Central memory CD8-positive, alpha-beta T cell (primary cell): ENCODE measurements around the gene EXD3.
"Not testable (repeated sequence)": the region's sequence is repeated elsewhere in the genome, so short reads cannot be mapped to it uniquely, and the experiment has no call there.

Source experiments
- ATAC-seq: fragments of 150-1000 bp; cut with Tn5 transposase; replicated peaks from 2 replicates; pipeline ENCODE4 v1.10.0; 2022; ENCODE audit warnings: mild to moderate bottlenecking, moderate FRiP score, moderate number of reproducible peaks; ENCODE audit not compliant: poor library complexity, severe bottlenecking; ENCODE audit errors: extremely low read depth
- DNase-seq, 2 donors: peaks; one replicate each; pipeline ENCODE4 v3.0.0; 2021; ENCODE audit warnings: low spot score in 2 of 2
- H3K27ac Mint-ChIP-seq: one replicate; pipeline ENCODE4 v1.8.0; 2022; ENCODE audit warnings: low read depth, mild to moderate bottlenecking, moderate library complexity, mixed read lengths
- H3K27me3 Mint-ChIP-seq: one replicate; pipeline ENCODE4 v1.8.0; 2022; ENCODE audit warnings: mixed read lengths
- H3K36me3 Mint-ChIP-seq: one replicate; pipeline ENCODE4 v1.8.0; 2022; ENCODE audit warnings: mild to moderate bottlenecking, moderate library complexity, mixed read lengths; ENCODE audit not compliant: insufficient read depth
- H3K4me1 Mint-ChIP-seq: one replicate; pipeline ENCODE4 v1.8.0; 2022; ENCODE audit warnings: mixed read lengths
- H3K4me3 Mint-ChIP-seq: one replicate; pipeline ENCODE4 v1.8.0; 2022; ENCODE audit warnings: mild to moderate bottlenecking, moderate library complexity, mixed read lengths
- H3K9me3 Mint-ChIP-seq: one replicate; pipeline ENCODE4 v1.8.0; 2022; ENCODE audit warnings: mixed read lengths

The EXD3 gene

DNA sequence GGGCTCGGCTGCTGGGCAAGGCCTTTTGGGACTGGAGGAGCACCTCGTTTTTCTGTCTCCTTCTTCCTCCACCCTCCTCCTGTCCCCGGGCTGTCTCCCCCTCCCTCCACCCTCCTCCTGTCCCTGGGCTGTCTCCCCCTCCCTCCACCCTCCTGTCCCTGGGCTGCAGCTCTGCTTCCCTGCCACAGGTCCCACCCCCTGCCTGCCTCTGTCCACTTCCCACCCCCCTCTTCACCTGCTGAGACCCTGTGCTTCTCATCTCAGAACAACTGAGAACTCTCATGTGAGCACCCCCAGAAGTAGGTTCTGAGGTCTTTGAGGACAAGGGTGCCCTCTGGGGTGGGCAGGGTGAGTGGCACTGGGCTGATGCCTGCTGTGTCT, 151.3 kb downstream of the EXD3 start:
- Mint-ChIP-seq H3K9me3 (no peaks in the 10 kb centered on the region), H3K4me1 (peaks cover 19% of the 10 kb centered on the region), H3K27ac (no peak overlapping the region), H3K36me3 (peaks cover 16% of the 10 kb centered on the region), H3K27me3 (no peaks in the 10 kb centered on the region), H3K4me3 (no peak overlapping the region)
- ATAC-seq (no peak), DNase-seq (no peak)

DNA sequence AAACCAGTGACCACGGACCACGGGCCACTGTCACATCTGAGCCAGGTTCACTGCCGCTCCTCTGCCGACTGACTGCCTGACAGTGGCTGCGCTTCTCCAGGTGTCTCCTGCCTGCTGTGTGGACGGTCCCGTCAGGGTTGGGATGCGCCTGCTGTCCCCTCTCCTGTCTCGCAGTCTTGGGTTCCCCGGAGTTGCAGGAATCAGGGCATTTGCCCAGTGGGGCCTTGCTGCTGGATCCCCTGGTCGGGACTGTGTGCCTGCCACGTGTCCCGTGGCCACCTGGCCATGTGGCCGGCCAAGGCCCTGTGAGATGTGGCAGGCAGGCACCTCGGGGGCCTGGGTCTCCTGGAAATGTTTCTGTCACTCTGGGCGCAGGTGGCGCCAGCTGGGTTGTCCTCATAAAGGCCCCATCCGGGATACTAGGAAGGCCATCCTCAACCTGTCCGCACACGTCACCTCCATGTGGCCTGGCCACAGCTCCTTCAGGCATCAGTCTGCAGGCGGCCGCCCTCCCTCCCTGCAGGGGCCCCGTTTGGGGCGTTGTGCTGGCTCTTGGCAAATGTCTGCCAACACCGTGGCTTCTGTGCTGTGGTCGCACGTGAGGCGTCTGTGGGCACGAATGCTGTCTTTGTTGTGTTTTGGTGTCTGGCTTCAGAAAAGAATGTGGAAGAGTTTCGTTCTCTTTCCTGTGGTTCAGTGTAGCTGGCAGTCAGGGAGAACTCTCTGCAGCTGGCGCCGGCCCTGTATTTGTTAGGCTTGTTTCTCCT, 151.8 kb downstream of the EXD3 start:
- peak; percentile 28 for ATAC-seq
- Mint-ChIP-seq H3K27ac (no peak overlapping the region), H3K4me3 (no peak overlapping the region), H3K4me1 (peaks cover 19% of the 10 kb centered on the region), H3K36me3 (peaks cover 16% of the 10 kb centered on the region), H3K27me3 (no peaks in the 10 kb centered on the region), H3K9me3 (no peaks in the 10 kb centered on the region)
- DNase-seq = no peak

DNA sequence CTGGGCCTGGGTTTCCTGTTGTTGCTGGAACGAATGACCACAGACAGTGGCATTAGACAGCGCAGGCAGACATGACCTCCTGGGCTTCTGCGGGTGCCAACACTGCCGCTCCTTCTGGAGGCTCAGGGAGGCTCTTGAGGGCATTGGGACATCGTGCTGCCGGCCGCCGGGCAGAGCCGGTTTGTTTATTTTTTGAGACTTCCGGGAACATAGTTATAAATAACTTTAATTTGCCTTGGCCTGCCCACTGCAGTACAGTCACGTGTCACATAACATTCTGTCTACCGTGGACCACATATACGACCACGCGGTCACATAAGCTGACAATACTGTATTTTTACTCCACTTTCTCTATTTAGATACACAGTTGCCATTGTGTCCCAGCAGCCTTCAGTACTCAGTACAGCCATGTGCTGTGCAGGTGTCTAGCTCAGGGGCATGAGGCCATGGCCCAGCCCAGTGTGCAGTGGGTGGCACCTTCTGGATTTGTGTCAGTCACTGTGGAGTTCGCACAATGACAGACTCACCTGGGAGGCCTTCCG, 153.7 kb downstream of the EXD3 start:
- peaks cover 18% of the 10 kb centered on the region for H3K36me3 Mint-ChIP-seq
- no peaks in the 10 kb centered on the region for H3K9me3 Mint-ChIP-seq
- no peaks in the 10 kb centered on the region for H3K27me3 Mint-ChIP-seq
- H3K4me3 Mint-ChIP-seq = no peak overlapping the region
- DNase-seq (no peak), ATAC-seq (no peak)
- H3K27ac Mint-ChIP-seq = no peak overlapping the region
- H3K4me1 Mint-ChIP-seq = peaks cover 7% of the 10 kb centered on the region

DNA sequence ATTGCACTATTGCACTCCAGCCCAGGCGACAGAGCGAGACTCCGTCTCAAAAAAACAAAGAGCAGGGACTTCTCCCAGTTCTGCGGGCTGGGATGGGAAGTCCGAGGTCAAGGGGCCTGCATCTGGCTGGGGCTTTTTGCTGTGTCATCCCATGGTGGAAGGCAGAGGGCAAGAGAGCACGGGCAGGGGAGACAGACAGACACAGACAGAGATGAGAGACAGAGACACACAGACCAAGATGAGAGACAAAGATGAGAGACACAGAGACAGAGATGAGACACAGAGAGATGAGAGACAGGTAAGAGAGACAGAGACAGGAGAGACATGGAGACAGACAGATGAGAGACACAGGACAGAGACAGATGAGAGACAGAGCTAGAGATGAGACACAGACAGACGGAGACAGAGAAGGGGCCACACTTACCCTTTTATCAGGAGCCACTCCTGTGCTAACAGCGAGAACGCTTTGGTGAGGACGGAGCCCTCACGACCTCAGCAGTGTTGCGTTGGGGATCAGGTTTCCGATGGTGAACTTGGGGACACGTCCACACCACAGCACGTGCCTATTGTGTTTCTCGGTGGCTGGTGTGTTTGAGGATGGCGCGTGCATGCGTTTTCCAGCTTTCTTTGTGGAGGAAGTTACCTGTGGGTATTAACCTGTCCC, 154.3 kb downstream of the EXD3 start:
- peaks cover 22% of the 10 kb centered on the region for H3K36me3 Mint-ChIP-seq
- no peak overlapping the region for H3K4me3 Mint-ChIP-seq
- H3K27ac Mint-ChIP-seq = no peak overlapping the region
- no peaks in the 10 kb centered on the region for H3K9me3 Mint-ChIP-seq
- DNase-seq = no peak
- H3K27me3 Mint-ChIP-seq = no peaks in the 10 kb centered on the region
- ATAC-seq = no peak
- peaks cover 6% of the 10 kb centered on the region for H3K4me1 Mint-ChIP-seq

DNA sequence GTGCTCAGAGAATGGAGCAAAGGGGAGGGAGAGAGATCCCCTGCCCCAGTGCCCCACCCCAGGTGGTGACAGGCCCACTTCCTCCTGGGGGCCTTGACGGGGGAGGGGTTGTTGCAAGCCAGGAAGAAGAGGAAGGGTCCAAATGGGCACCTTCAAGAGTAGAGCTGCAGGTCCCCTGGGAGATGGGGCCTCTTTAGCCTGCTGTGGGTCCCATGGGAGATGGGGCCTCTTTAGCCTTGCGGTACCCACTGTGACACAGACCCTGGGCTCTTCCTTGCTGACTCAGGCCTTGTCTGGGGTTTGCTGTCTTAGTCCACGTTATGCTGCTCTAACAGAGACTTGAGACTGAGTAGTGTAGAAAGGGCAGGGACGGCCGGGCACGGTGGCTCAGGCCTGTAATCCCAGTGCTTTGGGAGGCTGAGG, 155.0 kb downstream of the EXD3 start:
- Mint-ChIP-seq H3K4me1 (peaks cover 6% of the 10 kb centered on the region), H3K27me3 (no peaks in the 10 kb centered on the region), H3K36me3 (peaks cover 22% of the 10 kb centered on the region), H3K4me3 (no peak overlapping the region), H3K27ac (no peak overlapping the region), H3K9me3 (no peaks in the 10 kb centered on the region)
- ATAC-seq (no peak), DNase-seq (no peak)

DNA sequence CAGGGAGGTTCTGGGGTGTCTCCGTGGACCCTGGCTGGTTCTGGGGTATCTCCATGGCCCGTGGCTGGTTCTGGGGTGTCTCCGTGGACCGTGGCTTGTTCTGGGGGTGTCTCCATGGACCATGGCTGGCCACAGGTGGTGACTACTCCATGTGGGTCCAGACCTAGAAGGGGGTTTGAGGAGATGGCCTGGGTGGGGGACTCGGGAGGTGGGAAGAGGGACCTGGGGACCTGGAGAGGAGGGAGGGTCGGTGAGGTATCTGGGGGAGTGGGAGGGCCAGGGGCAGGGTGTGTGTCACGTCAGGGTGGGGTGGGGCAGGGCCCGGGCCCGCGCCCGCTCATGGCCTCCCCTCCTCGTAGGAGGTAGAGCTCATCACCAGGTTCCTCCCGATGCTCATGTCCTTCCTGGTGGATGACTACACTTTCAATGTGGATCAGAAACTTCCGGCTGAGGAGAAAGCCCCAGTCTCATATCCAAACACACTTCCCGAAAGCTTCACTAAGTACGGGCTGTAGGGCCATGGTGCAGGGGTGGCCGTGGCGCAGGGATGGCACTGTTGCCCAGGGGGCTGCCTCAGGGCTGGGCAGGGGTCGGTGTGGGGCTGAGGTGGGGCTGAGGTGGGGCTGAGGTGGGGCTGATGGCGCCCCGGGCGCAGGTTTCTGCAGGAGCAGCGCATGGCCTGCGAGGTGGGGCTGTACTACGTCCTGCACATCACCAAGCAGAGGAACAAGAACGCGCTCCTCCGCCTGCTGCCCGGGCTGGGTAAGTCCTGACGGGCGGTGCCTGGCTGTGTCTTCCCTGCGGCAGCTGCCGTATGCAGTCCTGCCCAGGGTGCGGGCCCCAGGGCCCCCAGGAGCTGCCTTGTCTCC, 156.1 kb downstream of the EXD3 start:
- H3K4me3 Mint-ChIP-seq = no peak overlapping the region
- DNase-seq = no peak
- H3K27ac Mint-ChIP-seq = peak overlapping the region; percentile 41
- H3K9me3 Mint-ChIP-seq = no peaks in the 10 kb centered on the region
- H3K4me1 Mint-ChIP-seq = peaks cover 8% of the 10 kb centered on the region
- no peaks in the 10 kb centered on the region for H3K27me3 Mint-ChIP-seq
- H3K36me3 Mint-ChIP-seq = peaks cover 22% of the 10 kb centered on the region
- no peak for ATAC-seq

DNA sequence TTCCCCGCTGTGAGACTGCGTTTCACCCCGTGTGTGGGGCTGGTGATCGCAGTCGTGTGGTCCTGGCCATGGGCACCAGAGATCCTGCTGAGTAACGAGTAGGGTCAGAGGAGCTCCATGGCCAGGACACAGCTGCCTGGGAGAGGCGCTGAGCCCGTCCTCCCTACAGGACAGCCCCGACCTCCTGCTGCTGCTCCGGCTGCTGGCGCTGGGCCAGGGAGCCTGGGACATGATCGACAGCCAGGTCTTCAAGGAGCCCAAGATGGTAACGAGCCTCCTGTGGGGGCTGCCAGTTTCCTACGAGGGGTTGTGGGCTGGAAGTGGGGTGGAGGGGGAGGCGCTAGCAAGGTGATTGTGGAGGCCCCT, 156.8 kb downstream of the EXD3 start:
- peaks cover 18% of the 10 kb centered on the region for H3K36me3 Mint-ChIP-seq
- H3K27me3 Mint-ChIP-seq = no peaks in the 10 kb centered on the region
- no peaks in the 10 kb centered on the region for H3K9me3 Mint-ChIP-seq
- no peak overlapping the region for H3K4me3 Mint-ChIP-seq
- DNase-seq (no peak), ATAC-seq (no peak)
- H3K27ac Mint-ChIP-seq = no peak overlapping the region
- H3K4me1 Mint-ChIP-seq = peaks cover 7% of the 10 kb centered on the region

DNA sequence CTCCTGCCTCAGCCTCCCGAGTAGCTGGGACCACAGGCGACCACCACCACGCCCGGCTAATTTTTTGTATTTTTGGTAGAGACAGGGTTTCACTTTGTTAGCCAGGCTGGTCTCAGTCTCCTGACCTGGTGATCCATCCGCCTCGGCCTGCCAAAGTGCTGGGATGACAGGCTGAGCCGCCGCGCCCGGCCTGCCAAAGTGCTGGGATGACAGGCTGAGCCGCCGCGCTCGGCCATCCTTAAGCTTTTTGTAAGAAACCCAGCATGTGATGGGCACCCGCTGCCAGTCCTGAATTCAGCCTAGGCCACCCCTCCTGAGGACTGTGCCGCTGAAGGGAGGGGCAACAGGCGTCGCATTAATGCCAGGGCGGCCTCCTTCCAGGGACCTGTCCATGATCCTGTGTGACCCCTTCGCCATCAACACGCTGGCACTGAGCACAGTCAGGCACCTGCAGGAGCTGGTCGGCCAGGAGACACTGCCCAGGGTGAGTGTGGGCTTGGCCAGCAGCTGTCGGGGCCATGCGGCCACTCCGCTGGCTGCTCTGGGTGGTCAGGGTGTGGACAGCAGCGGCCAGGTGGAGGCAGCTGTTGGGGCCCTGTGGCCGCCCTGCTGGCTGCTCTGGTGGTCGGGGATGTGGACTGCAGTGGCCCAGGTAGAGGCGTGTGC, 157.3 kb downstream of the EXD3 start:
- DNase-seq (no peak), ATAC-seq (no peak)
- Mint-ChIP-seq H3K4me1 (peaks cover 6% of the 10 kb centered on the region), H3K27ac (no peak overlapping the region), H3K36me3 (peaks cover 19% of the 10 kb centered on the region), H3K27me3 (no peaks in the 10 kb centered on the region), H3K4me3 (no peak overlapping the region), H3K9me3 (no peaks in the 10 kb centered on the region)

DNA sequence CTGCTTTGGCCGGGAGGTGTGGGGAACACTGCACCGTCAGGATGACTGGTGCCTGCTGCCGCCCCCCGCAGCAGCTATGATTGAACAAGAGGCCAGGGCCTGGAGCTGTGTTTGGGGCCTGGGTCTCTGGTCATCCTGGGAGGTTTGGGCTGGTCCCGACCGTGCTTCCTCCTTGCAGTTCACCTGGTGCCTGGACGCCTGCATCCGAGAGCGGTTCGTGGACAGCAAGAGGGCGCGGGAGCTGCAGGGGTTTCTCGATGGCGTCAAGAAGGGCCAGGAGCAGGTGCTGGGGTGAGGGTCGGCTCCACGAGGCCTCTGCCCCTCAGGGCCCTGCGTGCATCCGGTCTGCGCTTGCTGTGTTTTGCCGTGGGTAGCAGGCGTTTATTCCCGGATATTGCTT, 158.9 kb downstream of the EXD3 start:
- Mint-ChIP-seq H3K27ac (no peak overlapping the region), H3K36me3 (peaks cover 17% of the 10 kb centered on the region), H3K4me3 (no peak overlapping the region), H3K4me1 (peaks cover 6% of the 10 kb centered on the region), H3K9me3 (no peaks in the 10 kb centered on the region), H3K27me3 (no peaks in the 10 kb centered on the region)
- no peak for ATAC-seq
- no peak for DNase-seq

DNA sequence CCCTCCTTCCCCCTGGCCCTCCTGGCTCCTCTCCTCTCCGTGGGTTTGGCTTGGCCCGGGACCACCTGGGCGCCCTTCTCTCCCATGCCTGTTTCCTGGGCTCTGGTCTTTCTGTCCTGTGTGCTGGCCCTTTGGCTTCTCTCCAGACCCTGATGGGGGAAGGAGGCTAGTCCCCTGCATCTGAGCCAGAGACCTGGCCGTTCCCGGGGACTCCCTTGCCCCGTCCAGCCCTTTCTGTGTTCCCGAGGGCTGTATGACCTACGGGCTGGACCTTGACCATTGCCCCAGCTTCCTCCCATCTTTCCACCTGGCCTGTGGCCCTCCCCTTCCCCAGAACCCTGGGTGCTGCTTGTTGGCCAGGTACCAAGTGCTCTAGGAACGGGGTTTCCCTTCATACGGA, 159.5 kb downstream of the EXD3 start:
- peaks cover 19% of the 10 kb centered on the region for H3K36me3 Mint-ChIP-seq
- no peaks in the 10 kb centered on the region for H3K9me3 Mint-ChIP-seq
- no peak overlapping the region for H3K4me3 Mint-ChIP-seq
- ATAC-seq (no peak), DNase-seq (no peak)
- no peak overlapping the region for H3K27ac Mint-ChIP-seq
- peaks cover 6% of the 10 kb centered on the region for H3K4me1 Mint-ChIP-seq
- no peaks in the 10 kb centered on the region for H3K27me3 Mint-ChIP-seq

DNA sequence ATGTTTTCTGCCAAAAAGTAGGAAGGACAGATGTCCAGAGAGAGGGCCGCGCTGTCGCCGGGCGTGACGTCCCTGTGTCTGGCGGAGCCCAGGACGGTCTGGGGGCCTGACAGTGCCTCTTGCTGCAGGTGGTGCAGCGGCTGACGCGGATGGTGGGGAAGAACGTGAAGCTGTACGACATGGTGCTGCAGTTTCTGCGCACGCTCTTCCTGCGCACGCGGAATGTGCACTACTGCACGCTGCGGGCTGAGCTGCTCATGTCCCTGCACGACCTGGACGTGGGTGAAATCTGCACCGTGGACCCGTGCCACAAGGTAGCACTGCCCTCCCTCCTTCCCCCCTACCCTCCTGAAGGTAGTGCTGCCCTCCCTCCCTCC, 160.1 kb downstream of the EXD3 start:
- no peak overlapping the region for H3K4me3 Mint-ChIP-seq
- no peak overlapping the region for H3K27ac Mint-ChIP-seq
- no peaks in the 10 kb centered on the region for H3K27me3 Mint-ChIP-seq
- no peak for DNase-seq
- H3K4me1 Mint-ChIP-seq = peaks cover 6% of the 10 kb centered on the region
- H3K36me3 Mint-ChIP-seq = peaks cover 19% of the 10 kb centered on the region
- H3K9me3 Mint-ChIP-seq = no peaks in the 10 kb centered on the region
- ATAC-seq = no peak

DNA sequence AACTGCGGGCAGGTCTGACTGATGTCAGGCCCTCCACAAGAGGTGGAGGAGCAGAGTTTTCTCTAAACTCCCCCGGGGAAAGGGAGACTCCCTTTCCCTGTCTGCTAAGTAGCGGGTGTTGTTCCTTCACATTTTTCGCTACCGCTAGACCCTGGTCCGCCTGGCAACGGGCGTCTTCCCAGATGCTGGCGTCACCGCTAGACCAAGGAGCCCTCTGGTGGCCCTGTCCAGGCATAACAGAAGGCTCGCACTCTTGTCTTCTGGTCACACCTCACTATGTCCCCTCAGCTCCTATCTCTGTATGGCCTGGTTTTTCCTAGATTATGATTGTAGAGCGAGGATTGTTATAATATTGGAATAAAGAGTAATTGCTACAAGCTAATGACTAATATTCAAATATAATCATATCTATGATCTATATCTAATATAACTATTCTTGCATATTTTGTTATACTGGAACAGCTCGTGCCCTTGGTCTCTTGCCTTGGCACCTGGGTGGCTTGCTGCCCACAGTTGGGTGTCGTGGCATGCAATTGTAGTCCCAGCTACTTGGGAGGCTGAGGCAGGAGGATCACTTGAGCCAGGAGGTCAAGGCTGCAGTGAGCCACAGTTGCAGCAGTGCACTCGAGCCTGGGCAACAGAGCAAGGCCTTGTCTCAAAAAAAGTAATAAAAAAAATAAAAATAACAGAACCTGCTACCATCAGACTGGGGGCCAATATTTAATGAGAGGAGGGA, 160.6 kb downstream of the EXD3 start:
- peaks cover 18% of the 10 kb centered on the region for H3K36me3 Mint-ChIP-seq

More for the DNA sequence above, 160.6 kb downstream of the EXD3 start:
- H3K4me3 Mint-ChIP-seq, H3K27ac Mint-ChIP-seq, H3K4me1 Mint-ChIP-seq, H3K9me3 Mint-ChIP-seq, DNase-seq, H3K27me3 Mint-ChIP-seq, ATAC-seq: not testable (repeated sequence)
